Spinal cord (tissue), 10 donors: ENCODE measurements around the gene ST6GALNAC5. TPM values are rescaled to one million over a fixed set of nuclear protein-coding genes. Genes with fewer than 3 reads are reported as not detected.
A peak's percentile ranks its signal among the peaks of the same experiment; 100 is the strongest.

Experiments used
- DNase-seq, 6 donors: peaks; one replicate each; pipeline versions ENCODE4 v3.0.0 to v3.0.0-alpha.2; 2013 to 2015; ENCODE audit warnings: low spot score in 6 of 6, low read depth in 4 of 6
- H3K27ac ChIP-seq: one replicate; pipeline ENCODE4 v1.5.1; 2013; ENCODE audit warnings: low read depth, low read length, control low read depth
- H3K27me3 ChIP-seq: one replicate; pipeline ENCODE4 v1.6.1; 2013; ENCODE audit warnings: low read length; ENCODE audit not compliant: control insufficient read depth, insufficient read depth
- H3K36me3 ChIP-seq: one replicate; pipeline ENCODE4 v1.6.1; 2013; ENCODE audit warnings: low read length; ENCODE audit not compliant: control insufficient read depth, insufficient read depth
- H3K4me1 ChIP-seq: one replicate; pipeline ENCODE4 v1.6.1; 2013; ENCODE audit warnings: low read length; ENCODE audit not compliant: control insufficient read depth, insufficient read depth
- H3K4me3 ChIP-seq: one replicate; pipeline ENCODE4 v1.5.1; 2013; ENCODE audit warnings: low read depth, low read length, control low read depth
- H3K9me3 ChIP-seq: one replicate; pipeline ENCODE4 v1.6.1; 2013; ENCODE audit warnings: low read length; ENCODE audit not compliant: control insufficient read depth, insufficient read depth
- WGBS: methylation state at CpG from one replicate; pipeline ENCODE4 v1.1.5; 2013; ENCODE audit warnings: missing lambda C conversion rate; ENCODE audit not compliant: insufficient coverage; 5-methylcytosine and 5-hydroxymethylcytosine counted together
- polyA plus RNA-seq, 2 donors: library from polyadenylated mRNA; unstranded; fragments of 120-200 nt; gene quantifications; one replicate each; pipeline ENCODE4 v1.2.1, GENCODE V29; 2013; ENCODE audit not compliant: insufficient read length in 2 of 2
- total RNA-seq, 2 donors: library from RNA; depleted of rRNA in 1 of 2; stranded (reverse); fragments of 120-200 nt in 1 of 2; fragments of >200 nt in 1 of 2; gene quantifications; one replicate each; pipeline versions ENCODE4 v1.2.3 to v1.2.4, GENCODE V29; 2013 to 2014
- donor health status: healthy.

Gene ST6GALNAC5
- total and polyA plus RNA-seq, 4 donors: 11.0 to 21.3 (median 17.8) TPM

DNA sequence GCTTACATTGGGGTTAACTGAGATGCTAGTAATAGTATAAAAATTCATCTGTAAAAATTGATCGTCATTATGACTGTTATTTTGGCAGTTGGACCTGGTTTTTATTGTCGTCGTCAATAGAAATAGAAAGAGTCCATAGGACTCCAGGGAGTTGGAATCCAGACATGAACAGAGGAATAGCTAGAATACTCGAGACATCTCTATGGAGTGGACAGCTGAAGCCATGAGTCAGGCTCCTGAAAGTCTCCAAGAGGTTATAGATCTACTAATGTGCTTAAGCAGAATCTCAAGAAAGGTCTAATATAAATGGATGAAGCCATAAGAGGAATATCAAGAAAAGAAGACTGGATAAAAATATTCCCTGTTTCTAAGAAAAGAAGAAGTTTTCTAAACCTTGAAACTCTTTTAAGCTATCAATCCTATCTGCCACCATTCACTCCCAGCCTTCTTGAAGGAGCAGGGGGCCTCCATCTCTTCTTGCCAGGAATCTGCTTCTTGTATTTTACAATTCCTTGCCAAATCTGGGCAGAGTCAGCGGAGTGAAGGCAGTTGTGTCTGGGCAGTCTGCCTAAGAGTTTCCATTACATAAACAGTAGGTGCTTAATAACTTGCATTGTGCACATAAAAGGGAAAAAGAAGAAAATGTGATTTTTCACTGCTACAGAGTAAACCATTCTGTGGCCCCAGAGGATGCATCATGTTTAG is 163.3 kb downstream of the ST6GALNAC5 start:
- no peaks in the 10 kb centered on the region for H3K4me1 ChIP-seq
- H3K27ac ChIP-seq: no peak overlapping the region
- 100% methylated on average over 2 of the region's 5 CpGs for WGBS
- H3K27me3 ChIP-seq: no peaks in the 10 kb centered on the region
- peak in 1 of 6 donors; percentile 18 for DNase-seq
- no peaks in the 10 kb centered on the region for H3K36me3 ChIP-seq
- H3K9me3 ChIP-seq: no peaks in the 10 kb centered on the region
- H3K4me3 ChIP-seq: no peak overlapping the region

GRCh38 chr1:77031106-77031662 is 163.9 kb downstream of the ST6GALNAC5 start:
- H3K27me3 ChIP-seq: no peaks in the 10 kb centered on the region
- 33% methylated on average over 1 of the region's 3 CpGs for WGBS
- peak in 2 of 6 donors; percentile 26 to 78 for DNase-seq
- no peaks in the 10 kb centered on the region for H3K36me3 ChIP-seq
- H3K9me3 ChIP-seq: no peaks in the 10 kb centered on the region
- H3K4me3 ChIP-seq: no peak overlapping the region
- no peaks in the 10 kb centered on the region for H3K4me1 ChIP-seq
- H3K27ac ChIP-seq: no peak overlapping the region

DNA sequence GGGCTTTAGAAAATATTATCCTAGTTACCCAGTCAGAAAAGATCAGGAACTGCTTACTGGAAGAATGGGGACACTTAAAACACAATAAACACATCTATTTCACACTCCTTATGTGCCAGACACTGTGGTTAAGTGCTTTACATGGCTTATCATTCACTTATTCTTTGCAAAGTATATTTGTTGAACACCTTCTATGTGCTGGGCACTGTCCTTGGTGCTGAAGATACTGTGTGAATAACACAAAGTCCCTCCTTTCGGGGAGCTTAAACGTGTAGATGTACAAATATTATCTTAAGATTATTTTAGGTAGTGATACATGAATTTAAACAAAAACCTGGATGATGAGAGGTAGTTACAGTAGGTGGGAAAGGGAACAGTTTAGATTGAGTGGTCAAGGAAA is 169.3 kb downstream of the ST6GALNAC5 start:
- Histone ChIP-seq H3K36me3 (no peaks in the 10 kb centered on the region), H3K27ac (no peak overlapping the region), H3K27me3 (no peaks in the 10 kb centered on the region), H3K9me3 (no peaks in the 10 kb centered on the region), H3K4me3 (no peak overlapping the region), H3K4me1 (peaks cover 5% of the 10 kb centered on the region)
- no CpG with 5 or more reads among the region's 2 CpGs for WGBS
- DNase-seq: no peak

DNA sequence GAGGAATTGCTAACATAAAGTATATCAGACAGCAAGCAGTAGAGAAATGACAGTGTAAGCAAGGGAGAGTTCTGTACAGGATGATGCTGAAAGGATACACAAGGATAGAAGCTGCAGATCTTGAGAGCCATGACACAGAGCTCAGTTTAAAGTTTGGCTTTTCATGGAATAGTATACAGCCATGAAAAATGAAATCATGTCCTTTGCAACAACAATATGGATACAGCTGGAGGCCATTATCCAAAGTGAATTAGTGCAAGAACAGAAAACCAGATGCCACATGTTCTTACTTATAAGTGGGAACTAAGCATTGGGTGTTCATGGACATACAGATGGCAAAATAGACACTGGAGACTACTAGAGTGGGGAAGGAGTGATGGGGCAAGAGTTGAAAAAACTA is 169.8 kb downstream of the ST6GALNAC5 start:
- Histone ChIP-seq H3K4me1 (peaks cover 5% of the 10 kb centered on the region), H3K36me3 (no peaks in the 10 kb centered on the region), H3K4me3 (no peak overlapping the region), H3K27ac (no peak overlapping the region), H3K9me3 (no peaks in the 10 kb centered on the region), H3K27me3 (no peaks in the 10 kb centered on the region)
- DNase-seq: no peak

GRCh38 chr1:77038000-77038399 is 170.7 kb downstream of the ST6GALNAC5 start:
- no CpG with 5 or more reads among the region's 1 CpG for WGBS
- Histone ChIP-seq H3K36me3 (no peaks in the 10 kb centered on the region), H3K4me3 (no peak overlapping the region), H3K9me3 (no peaks in the 10 kb centered on the region), H3K27me3 (no peaks in the 10 kb centered on the region), H3K4me1 (peaks cover 5% of the 10 kb centered on the region), H3K27ac (no peak overlapping the region)
- peak in 1 of 6 donors; percentile 64 for DNase-seq

DNA sequence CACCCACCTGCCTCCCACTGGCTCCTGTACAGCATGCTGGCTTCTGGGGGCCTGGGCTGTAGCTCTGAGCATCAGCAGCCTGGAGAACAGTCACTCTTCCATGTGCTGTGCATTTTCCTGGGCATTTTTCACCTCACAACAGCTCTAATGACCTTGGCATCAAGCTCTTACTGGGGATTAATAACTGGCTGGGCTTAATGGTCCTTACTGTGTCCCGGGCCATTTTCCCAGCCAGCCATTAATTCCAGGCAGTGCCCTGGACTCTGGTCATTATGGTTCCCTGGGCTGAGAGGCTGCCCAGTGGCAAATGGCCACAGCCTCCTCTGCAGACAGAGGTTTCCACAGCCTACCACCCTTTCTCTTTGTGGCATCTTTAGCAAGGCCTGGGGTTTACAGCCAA is 171.8 kb downstream of the ST6GALNAC5 start:
- DNase-seq: peak in 2 of 6 donors; percentile 51 to 67
- 77% methylated on average over 1 of the region's 1 CpG for WGBS
- H3K4me1 ChIP-seq: peaks cover 5% of the 10 kb centered on the region
- no peaks in the 10 kb centered on the region for H3K9me3 ChIP-seq
- no peak overlapping the region for H3K4me3 ChIP-seq
- H3K27ac ChIP-seq: no peak overlapping the region
- no peaks in the 10 kb centered on the region for H3K36me3 ChIP-seq
- H3K27me3 ChIP-seq: no peaks in the 10 kb centered on the region

GRCh38 chr1:77039739-77040138 is 172.5 kb downstream of the ST6GALNAC5 start:
- Histone ChIP-seq H3K27me3 (no peaks in the 10 kb centered on the region), H3K4me3 (no peak overlapping the region), H3K4me1 (peaks cover 5% of the 10 kb centered on the region), H3K27ac (no peak overlapping the region), H3K9me3 (no peaks in the 10 kb centered on the region), H3K36me3 (no peaks in the 10 kb centered on the region)
- 80% methylated on average over 1 of the region's 8 CpGs for WGBS
- DNase-seq: peak in 1 of 6 donors; percentile 29

GRCh38 chr1:77040826-77041225 is 173.5 kb downstream of the ST6GALNAC5 start:
- H3K27me3 ChIP-seq: no peaks in the 10 kb centered on the region
- WGBS: 89% methylated on average over 3 of the region's 3 CpGs
- peaks cover 5% of the 10 kb centered on the region for H3K4me1 ChIP-seq
- no peak for DNase-seq
- H3K4me3 ChIP-seq: no peak overlapping the region
- H3K9me3 ChIP-seq: no peaks in the 10 kb centered on the region
- no peak overlapping the region for H3K27ac ChIP-seq
- no peaks in the 10 kb centered on the region for H3K36me3 ChIP-seq

DNA sequence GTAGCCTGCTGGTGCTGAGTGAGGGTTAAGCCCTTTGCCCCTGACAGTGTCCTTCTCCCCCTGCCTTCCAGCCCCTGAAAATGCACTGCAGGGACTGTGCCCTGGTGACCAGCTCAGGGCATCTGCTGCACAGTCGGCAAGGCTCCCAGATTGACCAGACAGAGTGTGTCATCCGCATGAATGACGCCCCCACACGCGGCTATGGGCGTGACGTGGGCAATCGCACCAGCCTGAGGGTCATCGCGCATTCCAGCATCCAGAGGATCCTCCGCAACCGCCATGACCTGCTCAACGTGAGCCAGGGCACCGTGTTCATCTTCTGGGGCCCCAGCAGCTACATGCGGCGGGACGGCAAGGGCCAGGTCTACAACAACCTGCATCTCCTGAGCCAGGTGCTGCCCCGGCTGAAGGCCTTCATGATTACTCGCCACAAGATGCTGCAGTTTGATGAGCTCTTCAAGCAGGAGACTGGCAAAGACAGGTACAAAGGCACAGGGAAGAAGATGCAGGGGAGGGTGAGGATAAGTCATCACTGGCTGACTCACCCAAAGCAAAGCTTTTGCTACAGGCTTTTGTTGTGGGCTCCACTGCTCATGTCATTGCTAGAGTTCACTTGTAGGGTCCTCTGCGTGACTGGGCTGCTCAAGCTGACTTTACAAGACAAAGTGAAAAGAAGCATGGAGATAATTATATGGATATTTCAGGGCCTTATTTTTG is 177.0 kb downstream of the ST6GALNAC5 start:
- no peaks in the 10 kb centered on the region for H3K36me3 ChIP-seq
- peaks cover under 1% of the 10 kb centered on the region for H3K4me1 ChIP-seq
- H3K27ac ChIP-seq: no peak overlapping the region
- H3K27me3 ChIP-seq: no peaks in the 10 kb centered on the region
- H3K9me3 ChIP-seq: no peaks in the 10 kb centered on the region
- no peak overlapping the region for H3K4me3 ChIP-seq
- WGBS: 95% methylated on average over 19 of the region's 20 CpGs
- DNase-seq: no peak
